K562 (cell line): ENCODE results near the gene PTGIR.

Source experiments
- BACH1 ChIP-seq: fragments of 200-800 bp; sonication (Bioruptor generic); IDR thresholded peaks from 2 replicates; pipeline ENCODE4 v1.6.1; 2016; ENCODE audit warnings: missing genetic modification characterization, missing compliant biosample characterization
- EZH2 ChIP-seq: IDR thresholded peaks from 2 replicates; pipeline ENCODE4 v1.6.1; 2012; ENCODE audit warnings: low read depth, mild to moderate bottlenecking, inconsistent platforms, low read length, borderline replicate concordance
- ZSCAN32 ChIP-seq: fragments of 450-650 bp; formaldehyde crosslinking; IDR thresholded peaks from 2 replicates; pipeline ENCODE4 v1.4.0; 2020; ENCODE audit warnings: mild to moderate bottlenecking, moderate library complexity

GRCh38 chr19:46598372-46598917 lies 26.4 kb downstream of the PTGIR start:
- TF ChIP-seq EZH2, result no peak
- TF ChIP-seq BACH1 (tag), result no peak
- TF ChIP-seq ZSCAN32 (CRISPR knock-in tag), result no peak
